ENCODE data around the gene TRAPPC2. TPM values are rescaled to one million over a fixed set of nuclear protein-coding genes. Genes with fewer than 3 reads are reported as not detected.

The TRAPPC2 gene
- 13.2 and 28.1 TPM in 2 replicates for total RNA-seq

GRCh38 chrX:13734278-13735172 lies at the start of gene TRAPPC2, which contains the start of gene OFD1:
Gene TRAPPC2 (minus strand): TSS chrX:13734620. CDS start chrX:13719963, 14,657 bp downstream.
Gene OFD1 (plus strand): TSS chrX:13734748. CDS start chrX:13735072, 324 bp downstream.
- DNase-seq (ENCODE audit: low read depth): peak; percentile 95
- H3K4me3 ChIP-seq (ENCODE audit: low read depth, low read length): peak within 1 kb of the TSS; percentile 86
- TF ChIP-seq, protein P1, sequence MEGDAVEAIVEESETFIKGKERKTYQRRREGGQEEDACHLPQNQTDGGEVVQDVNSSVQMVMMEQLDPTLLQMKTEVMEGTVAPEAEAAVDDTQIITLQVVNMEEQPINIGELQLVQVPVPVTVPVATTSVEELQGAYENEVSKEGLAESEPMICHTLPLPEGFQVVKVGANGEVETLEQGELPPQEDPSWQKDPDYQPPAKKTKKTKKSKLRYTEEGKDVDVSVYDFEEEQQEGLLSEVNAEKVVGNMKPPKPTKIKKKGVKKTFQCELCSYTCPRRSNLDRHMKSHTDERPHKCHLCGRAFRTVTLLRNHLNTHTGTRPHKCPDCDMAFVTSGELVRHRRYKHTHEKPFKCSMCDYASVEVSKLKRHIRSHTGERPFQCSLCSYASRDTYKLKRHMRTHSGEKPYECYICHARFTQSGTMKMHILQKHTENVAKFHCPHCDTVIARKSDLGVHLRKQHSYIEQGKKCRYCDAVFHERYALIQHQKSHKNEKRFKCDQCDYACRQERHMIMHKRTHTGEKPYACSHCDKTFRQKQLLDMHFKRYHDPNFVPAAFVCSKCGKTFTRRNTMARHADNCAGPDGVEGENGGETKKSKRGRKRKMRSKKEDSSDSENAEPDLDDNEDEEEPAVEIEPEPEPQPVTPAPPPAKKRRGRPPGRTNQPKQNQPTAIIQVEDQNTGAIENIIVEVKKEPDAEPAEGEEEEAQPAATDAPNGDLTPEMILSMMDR (IDR thresholded peaks at IDR 0.05; ENCODE audit: insufficient read depth, low read depth, low read length): no peak

DNA sequence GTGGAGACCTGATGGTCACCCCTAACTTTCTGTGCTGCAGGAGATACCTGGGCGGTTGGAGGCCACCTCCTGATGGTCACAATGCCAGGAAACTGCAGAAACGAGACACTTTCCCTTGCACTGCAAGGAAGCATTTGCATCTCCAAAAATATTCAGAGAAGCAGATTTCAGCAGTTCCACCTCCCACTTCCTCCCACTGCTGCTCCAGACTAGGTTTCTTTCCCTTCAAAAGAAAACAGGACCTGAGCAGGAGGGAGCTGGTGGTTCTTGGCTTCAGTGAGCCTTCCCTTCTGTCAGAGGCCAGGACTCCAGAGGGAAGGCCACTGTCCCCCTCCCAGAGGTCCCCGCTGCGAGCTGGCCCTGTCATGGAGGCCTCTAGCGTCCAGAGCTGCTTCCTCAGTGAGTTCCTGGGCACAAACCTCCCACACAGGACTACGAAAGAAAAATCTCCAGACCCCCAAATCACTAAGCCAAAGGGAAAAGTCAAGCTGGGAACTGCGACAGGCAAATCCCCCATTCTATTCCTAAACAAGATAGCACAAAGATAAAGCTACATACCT lies 46.5 kb upstream of the TRAPPC2 start:
- TF ChIP-seq, protein P1 (IDR thresholded peaks at IDR 0.05; ENCODE audit: insufficient read depth, low read depth, low read length): no peak
- no peak for DNase-seq (ENCODE audit: low read depth)
- H3K4me3 ChIP-seq (ENCODE audit: low read depth, low read length): no peak overlapping the region

DNA sequence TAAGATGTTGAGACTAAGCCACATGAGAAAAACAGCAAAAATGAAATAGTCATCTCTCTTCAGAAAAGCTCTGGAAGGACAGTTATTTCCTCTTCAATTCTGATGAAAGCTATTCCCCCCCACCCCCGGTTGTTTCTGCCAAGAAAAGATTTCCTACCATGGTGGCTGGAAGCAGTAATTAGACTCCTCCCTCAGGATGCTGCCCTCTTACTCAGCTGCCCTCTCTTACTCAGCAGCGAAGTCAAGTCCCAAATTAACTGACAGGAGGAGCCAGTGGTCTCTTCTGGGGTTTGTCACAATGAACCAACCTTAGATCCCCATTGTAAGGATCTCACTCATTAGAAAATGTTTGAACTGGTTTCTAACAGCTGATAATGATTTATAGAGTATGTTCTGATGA lies 44.5 kb upstream of the TRAPPC2 start:
- DNase-seq (ENCODE audit: low read depth): peak; percentile 8
- TF ChIP-seq, protein P1 (IDR thresholded peaks at IDR 0.05; ENCODE audit: insufficient read depth, low read depth, low read length): no peak
- H3K4me3 ChIP-seq (ENCODE audit: low read depth, low read length): no peak overlapping the region

GRCh38 chrX:13776387-13776786 lies 42.0 kb upstream of the TRAPPC2 start:
- no peak for DNase-seq (ENCODE audit: low read depth)
- H3K4me3 ChIP-seq (ENCODE audit: low read depth, low read length): no peak overlapping the region
- TF ChIP-seq, protein P1 (IDR thresholded peaks at IDR 0.05; ENCODE audit: insufficient read depth, low read depth, low read length): no peak

GRCh38 chrX:13775837-13776236 lies 41.4 kb upstream of the TRAPPC2 start:
- DNase-seq (ENCODE audit: low read depth): no peak
- H3K4me3 ChIP-seq (ENCODE audit: low read depth, low read length): no peak overlapping the region
- TF ChIP-seq, protein P1 (IDR thresholded peaks at IDR 0.05; ENCODE audit: insufficient read depth, low read depth, low read length): no peak

- H3K4me3 ChIP-seq (ENCODE audit: low read depth, low read length): no peak overlapping the region
- TF ChIP-seq, protein P1 (IDR thresholded peaks at IDR 0.05; ENCODE audit: insufficient read depth, low read depth, low read length): no peak
- DNase-seq (ENCODE audit: low read depth): no peak
Measured at GRCh38 chrX:13774696-13775095, 40.3 kb upstream of the TRAPPC2 start.

Data from fibroblast of villous mesenchyme (primary cell).